Head of caudate nucleus (tissue), 42 donors: Measurements from ENCODE around the gene ZNF618.

ENCODE experiments used
- DNase-seq, 42 donors: peaks; one replicate each; pipeline versions ENCODE4 v3.0.0 to v3.0.0-alpha.2; 2020 to 2021; ENCODE audit warnings: mixed read lengths in 7 of 42
- intact Hi-C: fragments of 100-400 bp; cut with DNase I; formaldehyde crosslinking; loops from one replicate; pipeline ENCODE4 v1.15.0; 2022

Gene ZNF618, protein sequence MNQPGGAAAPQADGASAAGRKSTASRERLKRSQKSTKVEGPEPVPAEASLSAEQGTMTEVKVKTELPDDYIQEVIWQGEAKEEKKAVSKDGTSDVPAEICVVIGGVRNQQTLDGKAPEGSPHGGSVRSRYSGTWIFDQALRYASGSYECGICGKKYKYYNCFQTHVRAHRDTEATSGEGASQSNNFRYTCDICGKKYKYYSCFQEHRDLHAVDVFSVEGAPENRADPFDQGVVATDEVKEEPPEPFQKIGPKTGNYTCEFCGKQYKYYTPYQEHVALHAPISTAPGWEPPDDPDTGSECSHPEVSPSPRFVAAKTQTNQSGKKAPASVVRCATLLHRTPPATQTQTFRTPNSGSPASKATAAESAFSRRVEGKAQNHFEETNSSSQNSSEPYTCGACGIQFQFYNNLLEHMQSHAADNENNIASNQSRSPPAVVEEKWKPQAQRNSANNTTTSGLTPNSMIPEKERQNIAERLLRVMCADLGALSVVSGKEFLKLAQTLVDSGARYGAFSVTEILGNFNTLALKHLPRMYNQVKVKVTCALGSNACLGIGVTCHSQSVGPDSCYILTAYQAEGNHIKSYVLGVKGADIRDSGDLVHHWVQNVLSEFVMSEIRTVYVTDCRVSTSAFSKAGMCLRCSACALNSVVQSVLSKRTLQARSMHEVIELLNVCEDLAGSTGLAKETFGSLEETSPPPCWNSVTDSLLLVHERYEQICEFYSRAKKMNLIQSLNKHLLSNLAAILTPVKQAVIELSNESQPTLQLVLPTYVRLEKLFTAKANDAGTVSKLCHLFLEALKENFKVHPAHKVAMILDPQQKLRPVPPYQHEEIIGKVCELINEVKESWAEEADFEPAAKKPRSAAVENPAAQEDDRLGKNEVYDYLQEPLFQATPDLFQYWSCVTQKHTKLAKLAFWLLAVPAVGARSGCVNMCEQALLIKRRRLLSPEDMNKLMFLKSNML

DNA sequence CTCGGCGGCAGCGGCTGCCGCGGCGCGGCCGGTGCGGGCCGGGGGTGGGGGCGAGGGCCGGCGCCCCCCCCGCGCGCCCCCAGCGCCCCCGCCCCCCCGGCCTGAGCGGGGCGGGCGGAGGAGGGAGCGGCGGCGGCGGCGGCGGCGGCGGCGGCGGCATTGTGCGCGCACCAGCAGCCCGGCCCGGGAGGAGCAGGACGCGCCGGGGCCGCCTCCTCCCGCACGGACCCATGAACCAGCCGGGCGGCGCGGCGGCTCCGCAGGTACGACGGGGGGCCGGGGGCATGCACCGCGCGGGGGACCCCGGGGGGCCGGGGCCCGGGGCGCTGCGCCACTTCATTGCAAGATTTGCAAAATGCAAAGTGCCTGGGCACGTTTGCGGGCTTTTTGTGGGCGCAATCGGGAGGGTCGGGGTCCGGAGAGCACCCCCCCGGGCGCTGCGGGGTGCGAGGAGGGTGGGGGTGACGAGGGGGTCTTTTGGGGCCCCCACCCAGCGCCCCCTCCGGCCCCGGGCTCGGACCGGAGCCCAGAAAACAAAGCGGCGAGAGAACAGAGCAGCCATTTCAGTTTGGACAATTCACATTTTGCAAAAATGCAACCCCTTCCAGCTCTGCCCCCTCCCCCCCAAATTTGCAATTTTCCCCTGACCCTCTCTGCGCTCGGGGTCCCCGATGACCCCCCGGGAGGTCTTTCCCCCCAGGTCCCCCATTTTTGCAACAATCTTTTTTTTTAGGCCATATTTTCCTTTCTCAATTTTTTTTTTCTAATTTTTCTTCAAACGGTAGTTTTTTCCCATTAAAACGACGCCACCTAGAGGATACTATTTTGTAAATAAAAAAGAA lies at the start of gene ZNF618:
TSS of gene ZNF618 (plus strand) at position 159 of the 842 bp plus-strand sequence. CDS start at position 231, 72 bp downstream.
- intact Hi-C loops = loop anchor here (5.0 to 10.0 kb wide), 2 partner anchors 69 to 118 kb away; no protein-coding TSS in a partner anchor
- peak in 35 of 42 donors; percentile 9 to 69 (median 31) for DNase-seq

DNA sequence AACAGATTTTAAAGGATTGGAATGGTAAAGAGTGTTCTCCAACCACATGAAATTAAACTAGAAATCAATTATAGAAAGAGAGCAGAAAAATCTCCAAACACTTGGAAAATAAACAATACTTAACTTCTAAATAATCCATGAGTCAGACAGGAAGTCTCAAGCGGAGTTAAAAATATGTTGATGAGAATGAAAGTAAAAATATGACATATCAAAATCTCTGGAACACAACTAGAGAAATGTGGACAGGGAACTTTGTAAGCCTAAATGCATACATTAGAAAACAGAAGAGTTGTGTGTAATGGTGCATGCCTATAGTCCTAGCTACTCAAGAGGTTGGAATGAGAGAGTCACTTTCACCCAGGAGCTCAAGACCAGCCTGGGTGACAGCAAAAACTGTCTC lies 47.9 kb upstream of the ZNF618 start:
- no peak for DNase-seq
- intact Hi-C loops = no loop called here

DNA sequence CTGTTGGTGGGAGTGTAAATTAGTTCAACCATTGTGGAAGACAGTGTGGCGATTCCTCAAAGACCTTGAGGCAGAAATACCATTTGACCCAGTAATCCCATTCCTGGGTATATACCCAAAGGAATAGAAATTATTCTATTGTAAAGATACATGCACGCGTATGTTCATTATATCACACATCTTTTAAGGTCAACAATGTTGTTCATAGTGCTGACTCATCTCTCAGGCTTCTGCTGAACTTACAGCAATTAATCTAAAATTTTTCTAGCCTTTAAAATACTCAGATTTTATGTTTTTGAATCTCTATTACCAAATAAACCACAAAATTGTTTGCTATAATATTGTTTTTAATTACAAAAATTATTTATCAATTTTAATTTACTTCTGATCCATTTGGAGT lies 38.8 kb upstream of the ZNF618 start:
- DNase-seq = no peak
- intact Hi-C loops = no loop called here

DNA sequence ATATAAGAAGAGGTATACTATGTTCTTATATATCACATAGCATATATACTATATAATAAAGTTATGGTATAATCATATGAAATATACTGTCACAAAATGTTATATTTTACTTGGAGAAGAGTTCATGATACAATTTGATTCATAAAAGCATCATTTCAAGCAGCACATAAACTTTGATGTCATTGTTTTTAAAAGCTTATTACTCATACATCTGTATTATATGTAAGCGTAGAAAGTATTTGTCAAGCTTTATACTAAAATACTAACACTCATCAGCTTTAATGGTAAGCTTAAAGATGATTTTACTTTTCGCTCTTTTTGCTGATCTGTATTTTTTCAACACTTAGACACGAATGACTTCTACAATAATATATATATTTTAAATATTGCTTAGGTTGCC lies 34.0 kb upstream of the ZNF618 start:
- DNase-seq = no peak
- intact Hi-C loops = no loop called here

DNA sequence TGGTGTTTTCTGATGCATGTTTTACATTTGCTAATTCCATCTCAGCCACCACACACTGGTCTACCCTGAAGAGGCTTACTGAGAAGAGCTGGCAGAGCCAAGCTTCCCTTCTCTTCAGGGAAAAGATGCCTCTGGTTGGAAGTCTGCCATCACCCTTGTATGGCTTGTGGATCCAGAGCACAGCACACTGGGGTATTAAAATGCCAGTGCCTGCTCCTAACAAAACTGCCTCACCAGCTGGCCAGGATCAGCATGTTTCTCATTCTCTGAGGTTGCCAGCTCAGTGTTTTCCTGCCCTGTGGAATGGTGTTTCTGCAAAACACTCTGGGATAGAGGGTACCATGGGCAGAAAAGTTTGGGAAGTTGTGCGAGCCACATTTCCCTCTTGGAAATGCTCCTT lies 31.6 kb upstream of the ZNF618 start:
- intact Hi-C loops = no loop called here
- DNase-seq = peak in 1 of 42 donors; percentile 11

DNA sequence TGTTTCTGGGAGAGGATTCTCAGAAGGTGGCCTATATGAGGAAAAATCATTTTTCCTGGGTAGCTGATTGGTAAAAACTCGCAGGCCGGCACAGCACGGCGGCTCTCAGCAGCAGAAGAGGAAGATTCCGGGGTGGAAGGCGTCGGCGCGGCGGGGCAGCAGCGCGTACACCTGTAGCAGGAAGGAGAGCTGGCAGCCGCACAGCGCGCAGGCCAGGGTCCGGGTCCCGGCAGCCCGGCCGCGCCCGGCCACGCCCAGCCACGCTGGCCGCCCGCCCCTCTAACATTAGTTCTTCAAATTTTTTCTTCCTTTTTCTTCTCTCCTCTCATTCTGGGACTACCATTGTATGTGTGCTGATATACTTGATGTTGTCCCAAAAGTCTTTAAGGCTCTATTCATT lies 24.8 kb upstream of the ZNF618 start:
- no peak for DNase-seq
- intact Hi-C loops = no loop called here

DNA sequence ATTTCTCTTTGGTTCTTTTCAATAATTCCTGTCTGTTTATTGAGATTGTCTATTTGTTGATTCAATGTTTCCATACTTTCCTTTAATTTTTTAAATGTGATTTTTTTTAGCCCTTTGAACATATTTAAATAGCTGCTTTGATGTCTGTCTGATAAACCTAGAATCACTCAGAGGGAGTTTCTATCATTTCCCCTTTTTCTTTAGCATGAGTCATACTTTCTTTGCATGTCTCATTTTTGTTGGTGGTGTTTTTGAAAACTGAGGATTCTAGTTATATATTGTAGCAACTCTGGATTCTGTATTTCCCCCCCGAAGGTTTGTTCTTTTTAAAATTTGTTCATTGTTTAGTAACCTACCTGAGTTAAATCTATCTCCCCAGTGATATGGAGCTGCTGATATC lies 24.2 kb upstream of the ZNF618 start:
- DNase-seq = no peak
- intact Hi-C loops = no loop called here

DNA sequence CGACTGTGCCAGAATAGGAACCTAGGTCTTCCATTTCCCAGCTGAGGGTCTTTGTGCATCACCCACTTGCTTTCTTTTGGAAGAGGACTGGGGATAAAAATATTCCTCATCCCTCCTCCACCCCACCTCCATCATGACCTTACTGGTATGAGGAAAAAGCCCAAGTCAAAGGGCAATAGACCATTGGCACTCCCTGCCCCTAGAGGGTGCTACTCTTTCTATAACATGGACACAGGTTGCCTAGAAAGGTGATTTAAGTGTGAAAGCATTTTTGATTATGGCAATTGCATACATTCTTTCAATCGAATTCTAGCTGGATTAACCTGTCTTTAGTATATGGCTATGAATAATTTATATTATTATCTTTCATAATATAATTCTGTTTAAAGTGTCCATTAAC lies 22.8 kb upstream of the ZNF618 start:
- intact Hi-C loops = no loop called here
- DNase-seq = no peak

DNA sequence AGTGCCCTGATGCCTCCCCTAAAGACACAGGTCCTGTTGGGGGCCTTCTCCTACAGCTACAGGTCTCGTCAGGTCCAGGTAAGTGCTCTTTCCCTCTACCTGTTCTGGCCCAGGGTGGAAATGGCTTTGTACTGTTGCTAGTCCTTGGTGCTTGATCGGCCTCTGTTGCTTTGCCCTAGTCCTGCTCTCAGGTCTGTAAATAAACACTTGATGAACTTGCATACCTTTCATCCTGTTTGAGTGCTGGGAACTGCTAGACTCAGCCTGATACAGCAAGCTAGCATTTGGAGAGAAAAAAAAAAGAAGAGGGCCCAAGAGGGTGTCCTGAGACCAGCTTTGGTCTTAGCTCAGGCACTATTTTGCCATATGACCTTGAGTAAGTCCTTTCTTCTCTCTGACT lies 21.8 kb upstream of the ZNF618 start:
- no peak for DNase-seq

DNA sequence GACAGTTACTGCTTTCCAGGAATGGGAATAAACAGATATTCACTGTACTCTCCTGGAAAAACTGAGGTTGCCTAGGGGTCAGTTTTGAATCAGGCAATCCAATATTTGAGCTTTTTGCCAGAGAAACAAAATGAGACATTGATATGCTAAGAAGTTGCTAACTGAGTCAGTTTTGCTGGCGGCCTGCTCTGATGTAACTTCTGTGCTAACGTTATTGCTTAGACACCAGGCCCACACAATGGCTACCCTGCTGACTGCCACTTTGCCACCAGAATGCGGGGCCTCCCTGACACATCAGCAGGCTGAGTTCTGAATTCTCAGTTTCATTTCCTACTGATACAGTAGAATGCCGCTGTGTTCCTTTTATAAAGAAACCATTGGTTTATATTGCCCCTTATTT lies 18.2 kb upstream of the ZNF618 start:
- DNase-seq = peak in 24 of 42 donors; percentile 7 to 73 (median 28)
- intact Hi-C loops = no loop called here

More for the DNA sequence above, 21.8 kb upstream of the ZNF618 start:
- intact Hi-C loops = no loop called here

DNA sequence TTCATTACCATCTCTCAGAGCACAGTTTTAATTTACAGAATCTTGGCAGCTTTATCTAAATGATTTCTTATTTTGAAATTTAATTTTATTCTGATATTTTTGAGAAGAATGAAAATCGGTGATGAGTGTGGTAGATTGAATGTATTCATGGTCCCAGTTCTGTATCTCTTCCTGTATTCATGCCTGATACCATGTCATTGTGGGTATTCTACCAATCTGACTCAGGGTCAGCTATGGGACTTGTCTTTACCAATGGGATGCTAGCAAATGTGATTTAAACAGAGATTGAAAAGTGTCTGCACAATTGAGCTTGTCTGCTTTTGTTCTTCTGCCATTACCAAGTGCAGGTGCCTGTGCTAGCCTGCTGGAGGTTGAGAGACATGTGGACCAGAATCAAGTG lies 17.8 kb upstream of the ZNF618 start:
- intact Hi-C loops = no loop called here
- no peak for DNase-seq

DNA sequence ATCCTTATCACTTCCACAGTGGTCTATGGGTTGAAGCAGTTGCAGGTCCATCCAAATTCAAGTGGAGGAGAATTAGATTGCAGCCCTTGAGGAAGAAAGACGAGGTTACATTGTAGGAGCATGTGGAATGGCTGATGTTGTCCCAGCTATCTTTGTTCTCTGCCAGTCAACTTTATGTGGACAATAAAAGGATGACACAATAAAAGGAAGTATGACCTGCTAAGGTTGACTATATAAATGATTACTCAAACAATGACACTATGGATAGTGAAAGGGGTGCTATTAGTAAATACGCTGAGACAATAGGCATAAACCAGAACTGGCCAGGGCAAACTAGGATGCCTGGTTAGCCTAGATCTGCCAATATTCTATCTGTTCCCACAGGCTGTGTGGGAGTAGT lies 12.8 kb upstream of the ZNF618 start:
- intact Hi-C loops = no loop called here

DNA sequence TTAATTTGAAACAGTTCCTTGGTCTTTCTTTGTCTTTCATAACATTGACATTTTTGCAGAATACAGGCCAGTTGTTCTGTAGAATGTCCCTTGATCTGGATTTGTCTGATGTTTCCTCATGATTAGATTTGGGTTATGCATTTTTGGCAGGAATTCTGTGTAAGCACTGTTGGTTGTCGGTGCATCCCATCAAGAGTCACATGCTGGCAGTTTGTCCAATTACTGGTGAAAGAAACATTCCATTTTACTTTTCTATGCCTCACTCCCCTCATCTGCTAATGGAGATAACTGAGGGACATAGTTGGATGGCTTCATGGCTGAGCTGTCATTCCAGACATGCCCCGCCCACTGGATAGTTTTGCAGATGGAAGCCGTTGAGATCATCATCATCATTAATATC lies 7.6 kb upstream of the ZNF618 start:
- intact Hi-C loops = no loop called here
- DNase-seq = no peak

More for the DNA sequence above, 12.8 kb upstream of the ZNF618 start:
- DNase-seq = no peak

DNA sequence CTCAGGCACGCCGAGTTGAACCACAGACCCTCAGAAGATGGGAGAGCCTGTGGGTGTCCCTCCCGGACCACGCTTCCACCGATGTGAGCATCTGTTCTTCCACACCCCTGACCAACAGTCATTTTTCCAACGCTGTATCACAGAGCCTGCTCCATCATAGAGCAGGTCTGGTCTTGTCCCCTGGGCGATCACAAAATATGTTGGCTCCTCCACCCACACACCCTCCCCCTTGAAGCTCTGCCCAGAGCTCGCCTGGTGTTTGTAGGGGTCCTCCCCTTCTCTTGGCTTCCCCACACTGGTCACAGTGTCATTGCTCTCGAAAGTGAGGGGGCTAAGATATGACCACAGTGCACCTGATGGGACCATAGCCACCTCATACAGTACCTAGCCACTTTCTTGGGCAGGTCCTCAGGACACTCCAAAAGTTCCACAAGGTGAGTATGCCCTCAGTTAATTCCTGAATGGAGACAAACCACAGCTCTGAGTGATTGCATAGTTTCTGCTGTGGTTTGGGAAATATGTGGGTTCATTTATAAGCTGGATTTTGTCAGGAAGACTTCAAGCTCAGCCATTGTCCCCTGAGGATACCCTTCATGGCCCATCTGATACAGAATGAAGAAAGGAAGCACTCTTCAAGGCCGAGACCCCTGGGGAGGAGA lies 3.5 kb upstream of the ZNF618 start:
- intact Hi-C loops = loop anchor here (10.0 kb wide), 1 partner anchor 122 kb away; no protein-coding TSS in a partner anchor
- DNase-seq = no peak

DNA sequence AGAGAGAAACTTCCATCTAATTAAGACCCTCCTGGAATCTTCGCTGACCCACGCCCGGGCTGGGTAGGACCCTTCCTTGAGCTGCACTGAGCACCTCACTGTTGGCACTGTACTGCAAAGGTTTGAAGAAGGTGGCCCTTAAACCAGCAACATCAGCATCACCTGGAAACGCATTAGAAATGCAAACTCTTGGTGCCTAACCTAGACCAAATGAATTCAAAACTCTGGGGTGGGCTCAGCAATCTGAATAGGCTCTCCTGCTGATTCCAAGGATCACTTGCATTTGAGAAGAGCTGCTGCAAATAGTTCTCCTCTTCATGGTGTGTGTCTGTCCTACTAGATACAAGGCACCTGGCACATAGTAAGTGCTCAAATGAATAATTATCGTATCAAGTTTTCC lies 2.7 kb upstream of the ZNF618 start:
- intact Hi-C loops = loop anchor here (10.0 kb wide), 1 partner anchor 121 kb away; no protein-coding TSS in a partner anchor
- no peak for DNase-seq

DNA sequence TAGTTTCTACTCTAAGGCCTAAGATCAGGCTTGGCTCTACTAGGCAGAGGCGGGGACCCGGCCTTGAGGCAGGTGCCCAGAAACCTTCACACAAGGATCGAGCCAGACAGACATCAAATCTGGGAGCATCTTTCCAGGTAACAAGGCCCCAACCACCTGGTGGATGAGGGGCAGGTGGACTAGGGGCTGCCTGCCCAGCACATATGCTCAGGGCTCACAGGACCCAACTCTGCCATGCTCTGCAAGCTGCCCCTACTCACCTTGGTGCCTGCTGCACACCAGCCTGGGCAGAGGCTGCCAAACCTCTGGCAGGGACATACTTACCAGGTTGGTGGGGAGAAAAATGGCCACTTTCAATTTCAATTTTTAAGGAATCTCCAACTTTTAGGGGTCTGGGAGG lies 2.2 kb upstream of the ZNF618 start:
- intact Hi-C loops = loop anchor here (10.0 kb wide), 1 partner anchor 121 kb away; no protein-coding TSS in a partner anchor
- DNase-seq = no peak

DNA sequence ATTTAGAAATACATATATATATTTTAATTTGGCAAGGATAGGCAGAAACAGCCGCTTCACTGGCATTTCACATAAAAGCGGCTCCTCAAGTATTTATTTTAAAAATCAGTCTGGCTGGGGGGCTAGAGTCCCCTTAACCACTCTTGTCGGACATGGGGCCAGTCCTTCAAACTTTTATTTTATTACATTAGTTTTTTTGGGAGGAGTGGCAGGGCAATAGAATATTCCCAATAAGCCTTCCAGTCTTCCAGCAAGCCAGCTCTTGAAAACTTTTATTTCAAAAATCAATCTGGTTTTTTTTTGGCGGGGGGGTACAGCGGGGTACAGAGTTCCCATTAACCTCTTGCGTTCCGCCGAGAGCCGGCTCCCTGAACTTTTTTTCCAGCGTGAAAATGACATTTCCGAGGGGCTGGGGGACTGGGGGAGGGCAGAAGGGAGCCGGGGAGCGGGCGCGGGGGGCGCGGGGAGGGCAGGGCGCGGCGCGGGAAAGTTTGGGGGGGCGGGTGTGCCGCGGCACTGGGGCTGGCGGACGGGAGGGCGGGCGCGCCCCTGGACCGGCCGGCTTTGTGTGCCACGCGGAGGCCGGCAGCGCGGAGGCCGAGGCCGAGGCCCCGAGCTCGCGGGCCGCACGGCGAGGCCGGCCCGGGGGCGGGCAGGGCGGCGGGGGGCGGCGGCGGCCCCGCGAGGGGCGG lies 504 bp upstream of the ZNF618 start:
- intact Hi-C loops = loop anchor here (5.0 to 10.0 kb wide), 2 partner anchors 68 to 119 kb away; no protein-coding TSS in a partner anchor
- DNase-seq = peak in 5 of 42 donors; percentile 2 to 37 (median 15)

DNA sequence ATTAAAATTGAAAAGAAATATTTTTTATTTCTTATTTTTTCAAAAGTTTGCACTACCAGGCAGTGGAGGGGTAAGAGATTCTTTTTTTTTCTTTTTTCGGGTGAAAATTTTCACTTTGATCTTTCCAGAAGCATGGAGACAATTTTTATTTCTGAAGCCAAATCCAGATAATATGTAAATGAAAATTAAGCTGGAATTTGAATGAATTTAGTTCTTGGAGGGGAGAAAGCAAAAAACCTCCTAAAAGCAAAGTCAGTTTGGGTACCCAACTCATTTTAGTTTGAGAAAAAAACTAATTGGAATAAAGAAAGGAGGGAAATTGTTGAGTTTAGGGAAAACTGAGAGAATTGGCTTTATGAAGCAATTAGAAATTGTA lies 872 bp downstream of the ZNF618 start:
- intact Hi-C loops = loop anchor here (5.0 to 10.0 kb wide), 2 partner anchors 70 to 118 kb away; no protein-coding TSS in a partner anchor
- DNase-seq = no peak
